RWPE2 (cell line): ENCODE data around the gene KRT76.

Source experiments
- ATAC-seq: fragments of 200-7000 bp; cut with Tn5 transposase; 3 replicates; pipeline ENCODE4 v1.9.1; 2021; ENCODE audit warnings: low read depth
- DNase-seq: peaks from one replicate; pipeline ENCODE4 v3.0.0-alpha.2; 2020; ENCODE audit warnings: low spot score
- H3K27ac ChIP-seq: fragments of 450-650 bp; 2 replicates; pipeline ENCODE4 v1.5.1; 2017; ENCODE audit warnings: mild to moderate bottlenecking; ENCODE audit not compliant: poor library complexity, severe bottlenecking
- H3K27me3 ChIP-seq: fragments of 250-450 bp; sonication (Bioruptor Pico); 2 replicates; pipeline ENCODE4 v1.5.1; 2021; ENCODE audit warnings: mild to moderate bottlenecking, moderate library complexity; ENCODE audit not compliant: insufficient read depth, poor library complexity, severe bottlenecking
- H3K36me3 ChIP-seq: fragments of 250-450 bp; sonication (Bioruptor Pico); 2 replicates; pipeline ENCODE4 v1.5.1; 2020; ENCODE audit warnings: low read depth, mild to moderate bottlenecking, moderate library complexity
- H3K4me1 ChIP-seq: fragments of 250-450 bp; sonication (Bioruptor Pico); 2 replicates; pipeline ENCODE4 v1.5.1; 2021; ENCODE audit warnings: mild to moderate bottlenecking, moderate library complexity; ENCODE audit not compliant: insufficient read depth, poor library complexity, severe bottlenecking
- H3K4me3 ChIP-seq: fragments of 250-450 bp; sonication (Bioruptor Pico); 2 replicates; pipeline ENCODE4 v1.5.1; 2021; ENCODE audit warnings: mild to moderate bottlenecking, moderate library complexity; ENCODE audit not compliant: severe bottlenecking
- H3K9me3 ChIP-seq: fragments of 250-450 bp; sonication (Bioruptor Pico); 2 replicates; pipeline ENCODE4 v1.5.1; 2021; ENCODE audit warnings: mild to moderate bottlenecking, moderate library complexity; ENCODE audit not compliant: severe bottlenecking
- TF ChIP-seq, protein P1 (sequence below): fragments of 450-650 bp; IDR thresholded peaks from one replicate; pipeline ENCODE4 v1.5.1; 2017; ENCODE audit warnings: mild to moderate bottlenecking, moderate library complexity; ENCODE audit not compliant: poor library complexity, severe bottlenecking

The KRT76 gene

DNA sequence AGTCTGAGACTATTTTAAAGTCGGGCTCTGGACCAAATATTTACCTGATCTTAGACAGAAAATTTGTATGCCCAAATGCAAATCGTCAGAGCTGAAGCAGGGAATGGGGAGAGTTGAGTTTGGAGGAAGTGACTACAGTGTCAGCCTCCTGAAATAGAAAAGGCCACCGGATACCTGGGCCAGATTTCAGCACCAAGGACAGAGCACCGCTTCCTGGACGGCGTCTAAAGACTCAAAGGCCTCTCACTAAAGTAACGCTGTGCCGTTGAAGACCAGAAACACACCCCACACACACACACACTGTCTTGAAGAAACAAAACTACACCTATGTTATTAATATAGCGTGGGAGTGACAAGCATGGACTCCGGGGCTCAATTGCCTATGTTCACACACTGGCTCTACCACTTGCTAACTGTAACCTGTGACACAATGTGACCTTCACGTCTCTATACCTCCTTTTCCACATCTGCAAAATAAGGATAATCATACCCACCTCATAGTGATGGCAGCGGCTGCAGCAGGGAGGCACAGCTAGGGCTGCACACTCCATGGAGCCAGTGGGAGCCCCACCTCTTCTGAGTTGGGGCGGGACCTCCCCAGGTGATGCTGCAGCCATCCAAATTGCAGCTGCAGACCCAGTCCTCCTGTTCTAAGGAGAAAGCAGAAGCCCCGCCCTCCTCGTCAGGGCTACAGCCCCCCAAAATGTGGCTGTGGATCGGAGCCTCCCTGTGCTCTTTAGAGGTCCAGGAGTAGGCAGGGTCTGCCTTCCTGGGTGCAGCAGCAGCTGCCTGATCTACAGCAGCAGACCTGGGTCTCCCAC lies 35.6 kb downstream of the KRT76 start:
- Histone ChIP-seq H3K4me3 (no peak overlapping the region), H3K27me3 (no peaks in the 10 kb centered on the region), H3K4me1 (no peaks in the 10 kb centered on the region), H3K36me3 (no peaks in the 10 kb centered on the region), H3K27ac (no peak overlapping the region), H3K9me3 (no peaks in the 10 kb centered on the region)
- ATAC-seq, result peak; percentile 45; the same call in 1 of the 3 replicates
- TF ChIP-seq, protein P1, sequence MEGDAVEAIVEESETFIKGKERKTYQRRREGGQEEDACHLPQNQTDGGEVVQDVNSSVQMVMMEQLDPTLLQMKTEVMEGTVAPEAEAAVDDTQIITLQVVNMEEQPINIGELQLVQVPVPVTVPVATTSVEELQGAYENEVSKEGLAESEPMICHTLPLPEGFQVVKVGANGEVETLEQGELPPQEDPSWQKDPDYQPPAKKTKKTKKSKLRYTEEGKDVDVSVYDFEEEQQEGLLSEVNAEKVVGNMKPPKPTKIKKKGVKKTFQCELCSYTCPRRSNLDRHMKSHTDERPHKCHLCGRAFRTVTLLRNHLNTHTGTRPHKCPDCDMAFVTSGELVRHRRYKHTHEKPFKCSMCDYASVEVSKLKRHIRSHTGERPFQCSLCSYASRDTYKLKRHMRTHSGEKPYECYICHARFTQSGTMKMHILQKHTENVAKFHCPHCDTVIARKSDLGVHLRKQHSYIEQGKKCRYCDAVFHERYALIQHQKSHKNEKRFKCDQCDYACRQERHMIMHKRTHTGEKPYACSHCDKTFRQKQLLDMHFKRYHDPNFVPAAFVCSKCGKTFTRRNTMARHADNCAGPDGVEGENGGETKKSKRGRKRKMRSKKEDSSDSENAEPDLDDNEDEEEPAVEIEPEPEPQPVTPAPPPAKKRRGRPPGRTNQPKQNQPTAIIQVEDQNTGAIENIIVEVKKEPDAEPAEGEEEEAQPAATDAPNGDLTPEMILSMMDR, result no peak
- DNase-seq, result no peak

DNA sequence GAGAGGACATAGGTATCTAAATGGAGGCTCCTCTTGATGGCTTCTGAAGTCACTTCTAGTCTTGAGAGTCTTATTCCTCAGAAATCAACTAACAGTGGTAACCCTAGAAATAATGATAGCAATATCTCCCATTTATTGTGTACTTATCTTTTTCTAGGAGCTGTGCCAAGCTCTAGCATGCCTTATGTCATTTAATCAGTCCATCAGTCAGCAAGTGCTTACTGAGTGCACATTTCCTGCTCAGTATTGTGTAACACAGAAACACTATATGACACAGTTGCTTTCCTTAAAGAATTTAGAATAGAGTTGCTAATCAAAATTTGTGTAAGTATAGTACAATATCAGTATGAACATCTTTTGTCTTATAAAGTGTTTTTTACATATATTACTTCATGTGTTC lies 36.6 kb downstream of the KRT76 start:
- Histone ChIP-seq H3K4me3 (no peak overlapping the region), H3K4me1 (no peaks in the 10 kb centered on the region), H3K36me3 (no peaks in the 10 kb centered on the region), H3K27ac (no peak overlapping the region), H3K9me3 (no peaks in the 10 kb centered on the region), H3K27me3 (peaks cover 5% of the 10 kb centered on the region)
- TF ChIP-seq, protein P1, result no peak
- ATAC-seq (no peak), DNase-seq (no peak)

DNA sequence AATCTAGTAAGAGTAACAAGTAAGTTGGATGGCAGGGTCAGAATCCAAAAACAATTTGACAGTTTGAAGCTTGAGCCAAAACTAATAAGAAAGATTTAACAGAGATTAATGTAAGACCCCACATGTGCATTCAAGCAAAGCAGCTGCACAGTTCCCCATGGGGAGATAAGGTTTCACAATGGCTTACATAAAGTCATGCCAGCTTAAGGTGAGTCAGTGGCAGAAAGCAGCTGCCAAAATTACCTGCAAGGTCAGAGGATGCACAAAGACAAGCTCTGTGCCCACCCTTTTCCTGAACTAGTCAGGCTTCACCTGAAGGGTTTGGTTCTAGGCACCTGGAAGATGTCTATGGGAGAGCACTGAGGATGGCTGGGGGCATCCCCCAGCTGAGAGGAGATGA lies 37.2 kb downstream of the KRT76 start:
- ATAC-seq, result peak; percentile 56; the same call in 1 of the 3 replicates

DNA sequence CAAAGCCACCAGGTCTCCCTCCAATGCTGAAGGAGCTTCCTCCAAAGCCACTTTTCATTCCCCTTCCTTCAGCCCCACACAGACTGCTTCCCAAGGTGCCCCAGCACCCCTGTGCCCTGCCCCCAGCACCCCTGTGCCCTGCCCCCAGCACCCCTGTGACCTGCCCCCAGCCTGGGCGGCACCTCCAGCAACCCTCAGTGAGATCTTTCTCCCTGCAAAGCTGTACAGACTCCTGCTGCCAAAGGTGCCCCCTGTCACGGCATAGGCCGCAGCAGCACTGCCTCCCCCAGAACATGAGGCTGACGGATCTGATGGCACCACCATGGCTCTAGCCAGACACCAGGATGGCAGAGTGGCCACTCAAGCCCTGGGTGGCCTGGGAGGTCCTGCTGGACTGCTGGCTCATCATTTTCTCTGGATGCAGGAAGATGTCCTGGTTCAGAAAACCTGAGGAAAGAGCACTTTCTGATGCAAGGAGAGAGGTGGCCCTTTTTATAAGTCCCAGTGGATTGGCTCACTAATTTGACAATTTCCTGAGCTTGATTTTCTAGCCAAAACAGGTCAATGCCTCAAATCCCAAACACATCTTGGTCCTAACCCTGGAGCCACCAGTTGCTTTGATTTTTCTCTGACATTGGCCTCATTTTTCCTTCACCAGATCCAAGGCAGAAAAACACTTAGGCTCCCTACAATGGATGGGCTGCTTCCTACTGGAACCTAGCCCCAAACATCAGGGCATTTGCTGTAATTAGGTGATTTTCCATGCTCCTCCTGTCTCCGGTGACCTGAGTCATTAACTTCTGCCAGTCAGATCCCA lies 41.1 kb downstream of the KRT76 start:
- H3K27me3 ChIP-seq, result peaks cover 5% of the 10 kb centered on the region
- no peak overlapping the region for H3K27ac ChIP-seq
- no peaks in the 10 kb centered on the region for H3K9me3 ChIP-seq
- H3K36me3 ChIP-seq, result no peaks in the 10 kb centered on the region
- ATAC-seq, result no peak
- no peak for DNase-seq
- TF ChIP-seq, protein P1, result no peak
- H3K4me1 ChIP-seq, result no peaks in the 10 kb centered on the region
- H3K4me3 ChIP-seq, result no peak overlapping the region

More for the DNA sequence above, 37.2 kb downstream of the KRT76 start:
- Histone ChIP-seq H3K36me3 (no peaks in the 10 kb centered on the region), H3K27me3 (peaks cover 5% of the 10 kb centered on the region), H3K27ac (no peak overlapping the region), H3K4me1 (no peaks in the 10 kb centered on the region), H3K9me3 (no peaks in the 10 kb centered on the region), H3K4me3 (no peak overlapping the region)
- DNase-seq, result no peak
- TF ChIP-seq, protein P1, result no peak

DNA sequence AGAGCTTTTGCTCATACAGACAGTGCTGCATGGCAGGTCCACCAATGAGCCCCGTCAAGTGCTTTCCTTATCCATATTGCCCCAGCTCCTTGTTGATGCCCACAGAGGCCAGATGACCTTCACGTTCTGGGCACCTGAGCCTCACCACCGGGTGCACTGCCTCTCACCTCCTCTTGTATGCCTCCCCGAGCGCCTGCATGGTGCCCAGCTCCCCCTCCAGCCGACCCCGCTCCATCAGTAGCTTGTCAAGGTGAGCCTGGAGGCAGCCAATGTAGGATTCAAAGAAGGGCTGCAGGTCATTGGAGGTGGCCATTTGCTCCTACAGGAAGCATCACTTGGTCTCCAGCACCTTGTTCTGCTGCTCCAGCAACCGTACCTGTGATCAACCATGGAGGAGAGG lies 42.0 kb downstream of the KRT76 start:
- no peak for ATAC-seq
- Histone ChIP-seq H3K36me3 (no peaks in the 10 kb centered on the region), H3K9me3 (no peaks in the 10 kb centered on the region), H3K27me3 (peaks cover 5% of the 10 kb centered on the region), H3K4me1 (no peaks in the 10 kb centered on the region), H3K27ac (no peak overlapping the region), H3K4me3 (no peak overlapping the region)
- TF ChIP-seq, protein P1, result no peak
- no peak for DNase-seq
